H1 (cell line): Measurements from ENCODE around the gene ATCAY. TPM values are rescaled to one million over a fixed set of nuclear protein-coding genes. Genes with fewer than 3 reads are reported as not detected.

Source experiments
- CTCF ChIA-PET: fragments of 300-600 bp; sonication (Branson Sonifier 250); formaldehyde crosslinking; loops from one replicate; lab custom pipeline; 2021; ENCODE audit not compliant: partially characterized antibody; lab: Charles Lee
- POLR2A ChIA-PET: fragments of 300-600 bp; sonication (Branson Sonifier 250); formaldehyde crosslinking; loops from one replicate; lab custom pipeline; 2021; ENCODE audit warnings: inconsistent platforms; ENCODE audit not compliant: partially characterized antibody; lab: Charles Lee
- DNase-seq, 2 experiments: peaks; one replicate each; pipeline versions ENCODE4 v3.0.0 to v3.0.0-alpha.2; 2010 to 2022; ENCODE audit warnings: low spot score in 2 of 2, low read depth in 1 of 2, mixed read lengths in 1 of 2
- FAIRE-seq: peaks from 2 replicates; lab custom pipeline; 2011; peaks lifted over from hg19 to GRCh38; lab: Jason Lieb, UNC
- H2AFZ ChIP-seq: 2 replicates; pipeline ENCODE4 v1.8.1; 2012; ENCODE audit warnings: low read length, inconsistent platforms
- H2AK5ac ChIP-seq: 2 replicates; pipeline ENCODE4 v1.6.1; 2013; ENCODE audit warnings: low read depth, low read length
- H2BK120ac ChIP-seq: replicated peaks from 2 replicates; pipeline ENCODE3; 2013; ENCODE audit warnings: low read depth, low read length, inconsistent platforms
- H2BK12ac ChIP-seq: 2 replicates; pipeline ENCODE4 v1.6.1; 2013; ENCODE audit warnings: low read depth, low read length
- H2BK15ac ChIP-seq: 2 replicates; pipeline ENCODE4 v1.6.1; 2013; ENCODE audit warnings: low read length
- H2BK20ac ChIP-seq: 2 replicates; pipeline ENCODE4 v1.6.1; 2013; ENCODE audit warnings: low read length
- H2BK5ac ChIP-seq: 2 replicates; pipeline ENCODE4 v1.6.1; 2013; ENCODE audit warnings: low read depth, low read length
- H3K14ac ChIP-seq: 2 replicates; pipeline ENCODE4 v1.6.1; 2013; ENCODE audit warnings: inconsistent platforms; ENCODE audit not compliant: insufficient read length
- H3K18ac ChIP-seq: 2 replicates; pipeline ENCODE4 v1.6.1; 2013; ENCODE audit warnings: low read length; ENCODE audit errors: extremely low read depth
- H3K23ac ChIP-seq: 2 replicates; pipeline ENCODE4 v1.6.1; 2013; ENCODE audit warnings: inconsistent platforms; ENCODE audit not compliant: insufficient read length
- H3K23me2 ChIP-seq: 2 replicates; pipeline ENCODE4 v1.6.1; 2013; ENCODE audit warnings: low read depth, low read length
- H3K27ac ChIP-seq: 2 replicates; pipeline ENCODE4 v1.6.1; 2011; ENCODE audit warnings: low read depth, low read length, inconsistent platforms
- H3K27me3 ChIP-seq, 4 experiments: replicated peaks in 1 of 4; 1 replicate in 1 of 4; 2 replicates in 3 of 4; pipeline versions ENCODE4 v1.6.1 to v1.8.1; 2011 to 2013; ENCODE audit warnings: low read length in 3 of 4, mild to moderate bottlenecking in 3 of 4, inconsistent platforms in 2 of 4, mixed read lengths in 2 of 4, moderate library complexity in 1 of 4; ENCODE audit not compliant: control insufficient read depth in 3 of 4, insufficient read depth in 3 of 4; ENCODE audit errors: extremely low read depth in 1 of 4
- H3K36me3 ChIP-seq, 4 experiments: 2 replicates each; pipeline versions ENCODE4 v1.6.1 to v1.8.1; 2011 to 2013; ENCODE audit warnings: mild to moderate bottlenecking in 4 of 4, low read length in 3 of 4, moderate library complexity in 2 of 4, control low read depth in 1 of 4, inconsistent platforms in 1 of 4; ENCODE audit not compliant: insufficient read depth in 4 of 4, control insufficient read depth in 2 of 4
- H3K4ac ChIP-seq: replicated peaks from 2 replicates; pipeline ENCODE3; 2013; ENCODE audit warnings: low read length, low read depth, mixed read lengths, inconsistent platforms; ENCODE audit not compliant: insufficient read length
- H3K4me1 ChIP-seq, 4 experiments: replicated peaks in 1 of 4; 1 replicate in 1 of 4; 2 replicates in 3 of 4; pipeline versions ENCODE4 v1.6.1 to v1.8.1; 2011 to 2013; ENCODE audit warnings: low read length in 3 of 4, inconsistent platforms in 2 of 4, mixed read lengths in 1 of 4; ENCODE audit not compliant: insufficient read depth in 4 of 4, control insufficient read depth in 3 of 4
- H3K4me2 ChIP-seq, 2 experiments: 2 replicates each; pipeline versions ENCODE4 v1.6.1 to v1.8.1; 2011 to 2013; ENCODE audit warnings: low read depth in 2 of 2, low read length in 2 of 2, control low read depth in 1 of 2, inconsistent platforms in 1 of 2, mild to moderate bottlenecking in 1 of 2; ENCODE audit not compliant: insufficient read depth in 1 of 2
- H3K4me3 ChIP-seq, 4 experiments: fragments of 200-600, 300-600 bp in 1 of 4; sonication (generic), shearing (Covaris generic), sonication (Bioruptor Twin) in 1 of 4; 2 replicates each; pipeline versions ENCODE4 v1.5.1 to v1.8.1; 2011 to 2016; ENCODE audit warnings: low read length in 4 of 4, low read depth in 3 of 4, control low read depth in 2 of 4, inconsistent platforms in 2 of 4, mild to moderate bottlenecking in 2 of 4, mixed read lengths in 1 of 4, moderate library complexity in 1 of 4; ENCODE audit not compliant: insufficient read depth in 2 of 4; ENCODE audit errors: extremely low read depth in 1 of 4
- H3K56ac ChIP-seq: replicated peaks from 2 replicates; pipeline ENCODE3; 2013; ENCODE audit warnings: low read depth, mild to moderate bottlenecking, mixed read lengths, low read length, inconsistent platforms; ENCODE audit not compliant: insufficient read length
- H3K79me1 ChIP-seq: 2 replicates; pipeline ENCODE4 v1.6.1; 2013; ENCODE audit warnings: low read depth, low read length, control low read depth
- H3K79me2 ChIP-seq, 2 experiments: 2 replicates each; pipeline versions ENCODE4 v1.6.1 to v1.8.1; 2012 to 2013; ENCODE audit warnings: low read length in 2 of 2, mild to moderate bottlenecking in 2 of 2, inconsistent platforms in 1 of 2; ENCODE audit not compliant: insufficient read depth in 2 of 2, control insufficient read depth in 1 of 2
- H3K9ac ChIP-seq, 4 experiments: replicated peaks in 1 of 4; 1 replicate in 1 of 4; 2 replicates in 3 of 4; pipeline versions ENCODE4 v1.6.1 to v1.8.1; 2011 to 2013; ENCODE audit warnings: low read depth in 3 of 4, low read length in 3 of 4, control low read depth in 2 of 4, mild to moderate bottlenecking in 2 of 4, moderate library complexity in 2 of 4, inconsistent platforms in 1 of 4; ENCODE audit errors: extremely low read depth in 1 of 4
- H3K9me3 ChIP-seq, 2 experiments: 2 replicates each; pipeline versions ENCODE4 v1.6.1 to v1.8.1; 2012 to 2013; ENCODE audit warnings: mild to moderate bottlenecking in 2 of 2, moderate library complexity in 2 of 2, control low read depth in 1 of 2, inconsistent platforms in 1 of 2, low read depth in 1 of 2, low read length in 1 of 2, mixed read lengths in 1 of 2; ENCODE audit not compliant: insufficient read depth in 2 of 2
- H4K20me1 ChIP-seq, 2 experiments: replicated peaks in 1 of 2; 2 replicates each; pipeline versions ENCODE3 to v1.8.1; 2011 to 2013; ENCODE audit warnings: inconsistent platforms in 2 of 2, low read length in 2 of 2, mild to moderate bottlenecking in 1 of 2; ENCODE audit not compliant: insufficient read depth in 2 of 2, control insufficient read depth in 1 of 2
- H4K5ac ChIP-seq: 2 replicates; pipeline ENCODE4 v1.6.1; 2013; ENCODE audit warnings: low read length, low read depth, mixed read lengths, inconsistent platforms; ENCODE audit not compliant: insufficient read length
- H4K8ac ChIP-seq: 2 replicates; pipeline ENCODE4 v1.8.0; 2013; ENCODE audit warnings: mild to moderate bottlenecking, moderate library complexity, low read length, inconsistent platforms; ENCODE audit not compliant: insufficient read depth; ENCODE audit errors: extremely low read depth
- H4K91ac ChIP-seq: replicated peaks from 2 replicates; pipeline ENCODE3; 2013; ENCODE audit warnings: low read length, mixed read lengths, inconsistent platforms; ENCODE audit not compliant: insufficient read length
- CBX5 ChIP-seq: fragments of 300-800, 300-1000 bp; sonication (generic); IDR thresholded peaks from 2 replicates; pipeline ENCODE4 v1.7.1; 2016; ENCODE audit warnings: antibody characterized with exemption, low read length, low read depth
- CHD2 ChIP-seq: IDR thresholded peaks from 2 replicates; pipeline ENCODE4 v1.6.1; 2012; ENCODE audit warnings: low read length, improper control_type of control experiment
- CTBP2 ChIP-seq: IDR thresholded peaks from 2 replicates; pipeline ENCODE4 v1.7.0; 2011; ENCODE audit warnings: borderline replicate concordance, mild to moderate bottlenecking, moderate library complexity, mixed read lengths, low read length; ENCODE audit not compliant: insufficient read depth, insufficient read length
- GABPA ChIP-seq: IDR thresholded peaks from 2 replicates; pipeline ENCODE4 v1.6.1; 2011; ENCODE audit warnings: mild to moderate bottlenecking, low read length, moderate library complexity, borderline replicate concordance; ENCODE audit not compliant: insufficient read depth
- POU5F1 ChIP-seq: IDR thresholded peaks from 2 replicates; pipeline ENCODE4 v1.6.1; 2011; ENCODE audit warnings: low read depth, mild to moderate bottlenecking, low read length, moderate library complexity
- RXRA ChIP-seq: IDR thresholded peaks from 2 replicates; pipeline ENCODE4 v1.6.1; 2011; ENCODE audit warnings: low read depth, mild to moderate bottlenecking, low read length, moderate library complexity; ENCODE audit not compliant: insufficient read depth
- SIX5 ChIP-seq: IDR thresholded peaks from 2 replicates; pipeline ENCODE4 v1.6.1; 2011; ENCODE audit warnings: mild to moderate bottlenecking, low read depth, low read length
- SUZ12 ChIP-seq: fragments of 200-600 bp; sonication (generic); IDR thresholded peaks from 2 replicates; pipeline ENCODE4 v1.6.1; 2012; ENCODE audit warnings: mild to moderate bottlenecking, inconsistent platforms, low read length, moderate library complexity, mixed read lengths
- USF2 ChIP-seq: IDR thresholded peaks from 2 replicates; pipeline ENCODE4 v1.6.1; 2011; ENCODE audit warnings: low read length, improper control_type of control experiment
- YY1 ChIP-seq: IDR thresholded peaks from 2 replicates; pipeline ENCODE4 v1.6.1; 2011; ENCODE audit warnings: low read depth, mild to moderate bottlenecking, low read length
- WGBS, 2 experiments: shearing (Covaris generic) in 1 of 2; methylation state at CpG; one replicate each; pipeline versions ENCODE4 v1.1.6 to v1.1.7; 2013 to 2015; ENCODE audit warnings: low lambda C conversion rate in 2 of 2, mixed read lengths in 2 of 2, inconsistent platforms in 1 of 2, low coverage in 1 of 2, missing lambda C conversion rate in 1 of 2; ENCODE audit not compliant: insufficient replicate concordance in 2 of 2, insufficient coverage in 1 of 2, insufficient read length in 1 of 2; ENCODE audit errors: extremely low coverage in 1 of 2, missing lambda C conversion rate in 1 of 2; 5-methylcytosine and 5-hydroxymethylcytosine counted together
- polyA plus RNA-seq, 7 experiments: library from polyadenylated mRNA; depleted of rRNA in 3 of 7; stranded (reverse) in 5 of 7; unstranded in 2 of 7; fragments of >200 nt in 5 of 7; fragments of 200-250 nt in 2 of 7; gene quantifications; 1 replicate in 5 of 7; 2 replicates in 1 of 7; 4 replicates in 1 of 7; pipeline versions ENCODE4 v1.2.1 to v1.2.3, GENCODE V29; 2011 to 2013; ENCODE audit warnings: missing spikeins in 2 of 7, mixed read lengths in 2 of 7
- total RNA-seq: library from RNA; stranded (reverse); fragmentation: NEBNext Ultra II Directional; extraction: Animal tissue kit (Norgen Biotek cat#: 25700); gene quantifications from 2 replicates; pipeline ENCODE4 v1.2.1, GENCODE V29; 2021
- TF ChIP-seq, protein P1 (sequence below): IDR thresholded peaks from 2 replicates; pipeline ENCODE4 v1.6.1; 2012; ENCODE audit warnings: low read length, inconsistent platforms

Gene ATCAY
- total and polyA plus RNA-seq, 2 of the 8 experiments (the other 6 are each of a cell fraction or from before 2014, with no cell fraction given): 24.4 to 33.8 TPM

DNA sequence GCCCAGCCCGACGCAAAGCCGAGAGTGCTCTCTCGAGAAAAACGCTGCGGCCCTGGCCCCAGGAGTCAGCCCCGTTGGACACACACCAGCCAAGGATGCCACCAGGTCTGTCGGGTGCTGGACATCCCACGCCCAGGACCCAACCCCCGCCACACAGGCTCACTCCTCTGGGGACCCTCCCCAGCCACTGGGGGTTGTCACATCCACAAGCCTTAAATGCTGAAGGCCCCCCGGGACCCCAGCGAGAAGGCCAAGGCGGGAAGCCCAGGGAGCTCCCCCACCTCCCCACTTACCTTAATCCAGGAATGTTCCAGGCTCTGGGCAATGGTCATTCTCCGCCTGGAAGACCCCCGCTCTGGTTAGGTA, 79.3 kb downstream of the ATCAY start:
- ChIA-PET POLR2A (interaction anchor here (0.7 to 24.8 kb wide), 4 partner anchors 9 to 68 kb away, joined by 3 to 870 read pairs (median 5); partner anchors contain the start of gene EEF2), CTCF (interaction anchor here (0.6 to 1.0 kb wide), 2 partner anchors 14 to 34 kb away, joined by 3 read pairs; no protein-coding TSS in a partner anchor)
- Histone ChIP-seq H3K18ac (no peak overlapping the region), H2AFZ (no peak overlapping the region), H2BK15ac (no peak overlapping the region), H3K14ac (no peak overlapping the region), H2BK12ac (no peak overlapping the region), H2AK5ac (no peak overlapping the region), H3K4me1 (0 out of 7 replicates have a peak, but pooled peaks cover 0 to 2% (median 0%) of the 10 kb centered on the region in 4 experiments), H2BK5ac (no peak overlapping the region), H2BK20ac (no peak overlapping the region), H4K20me1 (peaks cover 0 to 13% of the 10 kb centered on the region in 2 experiments), H2BK120ac (no peak overlapping the region), H3K27me3 (no peaks in the 10 kb centered on the region), H3K79me1 (peaks cover 3% of the 10 kb centered on the region), H3K56ac (no peak overlapping the region), H3K36me3 (peaks cover 17 to 60% (median 35%) of the 10 kb centered on the region in 4 experiments), H4K5ac (no peak overlapping the region), H3K4me2 (no peak overlapping the region), H4K91ac (no peak overlapping the region), H3K4me3 (no peak overlapping the region), H3K9ac (no peak overlapping the region), H3K4ac (no peak overlapping the region), H3K27ac (no peak overlapping the region), H3K23ac (no peak overlapping the region), H3K9me3 (no peaks in the 10 kb centered on the region), H3K23me2 (no peaks in the 10 kb centered on the region), H3K79me2 (no peaks in the 10 kb centered on the region), H4K8ac (no peak overlapping the region; the same call in 1 of the 2 replicates)
- 92% methylated on average over 13 of the region's 15 CpGs; no CpG with 5 or more reads in 1 of the 2 experiments for WGBS, 2 experiments
- DNase-seq (no peak), FAIRE-seq (no peak)
- TF ChIP-seq SUZ12 (no peak), SIX5 (no peak), CHD2 (no peak), CTBP2 (no peak), USF2 (no peak), POU5F1 (no peak), GABPA (no peak), YY1 (no peak), RXRA (no peak), CBX5 (no peak)
- TF ChIP-seq, protein P1, sequence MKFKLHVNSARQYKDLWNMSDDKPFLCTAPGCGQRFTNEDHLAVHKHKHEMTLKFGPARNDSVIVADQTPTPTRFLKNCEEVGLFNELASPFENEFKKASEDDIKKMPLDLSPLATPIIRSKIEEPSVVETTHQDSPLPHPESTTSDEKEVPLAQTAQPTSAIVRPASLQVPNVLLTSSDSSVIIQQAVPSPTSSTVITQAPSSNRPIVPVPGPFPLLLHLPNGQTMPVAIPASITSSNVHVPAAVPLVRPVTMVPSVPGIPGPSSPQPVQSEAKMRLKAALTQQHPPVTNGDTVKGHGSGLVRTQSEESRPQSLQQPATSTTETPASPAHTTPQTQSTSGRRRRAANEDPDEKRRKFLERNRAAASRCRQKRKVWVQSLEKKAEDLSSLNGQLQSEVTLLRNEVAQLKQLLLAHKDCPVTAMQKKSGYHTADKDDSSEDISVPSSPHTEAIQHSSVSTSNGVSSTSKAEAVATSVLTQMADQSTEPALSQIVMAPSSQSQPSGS: no peak
